ENCODE results near the gene CDK14. TPM values are rescaled to one million over a fixed set of nuclear protein-coding genes. Genes with fewer than 3 reads are reported as not detected.
A peak's percentile ranks its signal among the peaks of the same experiment; 100 is the strongest.

The CDK14 gene
- total and polyA plus RNA-seq, 2 donors (not counting 1 experiment from before 2014, with no cell fraction given) = 42.1 to 167 TPM

GRCh38 chr7:90618876-90619275 lies 22.8 kb downstream of the CDK14 start:
- H3K27ac ChIP-seq (ENCODE audit: low read length in 2 of 2) = no peak overlapping the region
- ChIA-PET CTCF (interaction anchor here (1.0 to 2.8 kb wide), 3 partner anchors 8 to 23 kb away, joined by 3 to 13 read pairs (median 3); partner anchors contain the start of gene CDK14), POLR2A (no interaction called here)
- H4K20me1 ChIP-seq (ENCODE audit: control insufficient read depth, insufficient read depth, low read length, poor library complexity, severe bottlenecking) = no peaks in the 10 kb centered on the region
- no peak for ATAC-seq (ENCODE audit: low read depth)
- H3K9me3 ChIP-seq (ENCODE audit: control extremely low read depth in 1 of 3, control insufficient read depth in 2 of 3, insufficient read depth in 1 of 3, low read length in 2 of 3) = no peaks in the 10 kb centered on the region
- Mint-ChIP-seq H3K27me3 (no peaks in the 10 kb centered on the region), H3K27ac (no peak overlapping the region), H3K4me3 (no peak overlapping the region), H3K4me1 (peaks cover 26% of the 10 kb centered on the region), H3K9me3 (ENCODE audit: insufficient read depth) (no peaks in the 10 kb centered on the region)
- no peak overlapping the region for H3K9ac ChIP-seq (ENCODE audit: low read length)
- TF ChIP-seq EZH2 (IDR thresholded peaks at IDR 0.05; ENCODE audit: borderline replicate concordance, insufficient read depth, low read depth, low read length, poor library complexity, severe bottlenecking) (no peak), CTCF (IDR thresholded peaks at IDR 0.05) (no peak)
- H2AFZ ChIP-seq (ENCODE audit: insufficient read depth, low read depth, low read length, poor library complexity, severe bottlenecking) = no peak overlapping the region
- H3K27me3 ChIP-seq (replicated peaks in 1 of 4; ENCODE audit: control extremely low read depth in 1 of 4, control insufficient read depth in 3 of 4, insufficient read depth in 4 of 4, low read length in 3 of 4) = no peaks in the 10 kb centered on the region
- no CpG with 5 or more reads among the region's 4 CpGs for WGBS (ENCODE audit: insufficient coverage)
- H3K4me3 ChIP-seq (ENCODE audit: control extremely low read depth in 1 of 5, extremely low read depth in 1 of 5, insufficient read depth in 1 of 5, low read depth in 2 of 5, low read length in 4 of 5) = no peak overlapping the region
- DNase-seq = no peak
- H3K79me2 ChIP-seq (ENCODE audit: control insufficient read depth, insufficient read depth, low read length) = peaks cover 54% of the 10 kb centered on the region
- no peaks in the 10 kb centered on the region for H3K36me3 ChIP-seq (replicated peaks in 1 of 2; ENCODE audit: control extremely low read depth in 1 of 2, control insufficient read depth in 1 of 2, extremely low read depth in 1 of 2, insufficient read depth in 2 of 2, low read length in 1 of 2)
- peaks cover 9 to 15% of the 10 kb centered on the region in 2 donors for H3K4me1 ChIP-seq (ENCODE audit: control insufficient read depth in 2 of 2, insufficient read depth in 2 of 2, low read length in 2 of 2)
- no peak overlapping the region for H3K4me2 ChIP-seq (replicated peaks; ENCODE audit: low read depth, low read length, poor library complexity, severe bottlenecking)
- intact Hi-C loops (cut with micrococcal nuclease) = no loop called here

GRCh38 chr7:90621125-90621746 lies 25.1 kb downstream of the CDK14 start:
- no peaks in the 10 kb centered on the region for H3K36me3 ChIP-seq (replicated peaks in 1 of 2; ENCODE audit: control extremely low read depth in 1 of 2, control insufficient read depth in 1 of 2, extremely low read depth in 1 of 2, insufficient read depth in 2 of 2, low read length in 1 of 2)
- TF ChIP-seq EZH2 (IDR thresholded peaks at IDR 0.05; ENCODE audit: borderline replicate concordance, insufficient read depth, low read depth, low read length, poor library complexity, severe bottlenecking) (no peak), CTCF (IDR thresholded peaks at IDR 0.05) (no peak)
- no peaks in the 10 kb centered on the region for H4K20me1 ChIP-seq (ENCODE audit: control insufficient read depth, insufficient read depth, low read length, poor library complexity, severe bottlenecking)
- no peak overlapping the region for H3K9ac ChIP-seq (ENCODE audit: low read length)
- H3K27me3 ChIP-seq (replicated peaks in 1 of 4; ENCODE audit: control extremely low read depth in 1 of 4, control insufficient read depth in 3 of 4, insufficient read depth in 4 of 4, low read length in 3 of 4) = no peaks in the 10 kb centered on the region
- ChIA-PET CTCF (interaction anchor here (1.2 kb wide), 1 partner anchor 10 kb away, joined by 3 read pairs; no protein-coding TSS in a partner anchor), POLR2A (no interaction called here)
- no peaks in the 10 kb centered on the region for H3K9me3 ChIP-seq (ENCODE audit: control extremely low read depth in 1 of 3, control insufficient read depth in 2 of 3, insufficient read depth in 1 of 3, low read length in 2 of 3)
- H3K4me3 ChIP-seq (ENCODE audit: control extremely low read depth in 1 of 5, extremely low read depth in 1 of 5, insufficient read depth in 1 of 5, low read depth in 2 of 5, low read length in 4 of 5) = no peak overlapping the region
- Mint-ChIP-seq H3K27ac (no peak overlapping the region), H3K27me3 (no peaks in the 10 kb centered on the region), H3K4me1 (peaks cover 30% of the 10 kb centered on the region), H3K4me3 (no peak overlapping the region), H3K9me3 (ENCODE audit: insufficient read depth) (no peaks in the 10 kb centered on the region)
- no peak overlapping the region for H2AFZ ChIP-seq (ENCODE audit: insufficient read depth, low read depth, low read length, poor library complexity, severe bottlenecking)
- DNase-seq (no peak), ATAC-seq (ENCODE audit: low read depth) (peak; percentile 24)
- no peak overlapping the region for H3K4me2 ChIP-seq (replicated peaks; ENCODE audit: low read depth, low read length, poor library complexity, severe bottlenecking)
- peaks cover 9 to 15% of the 10 kb centered on the region in 2 donors for H3K4me1 ChIP-seq (ENCODE audit: control insufficient read depth in 2 of 2, insufficient read depth in 2 of 2, low read length in 2 of 2)
- H3K79me2 ChIP-seq (ENCODE audit: control insufficient read depth, insufficient read depth, low read length) = peaks cover 66% of the 10 kb centered on the region
- H3K27ac ChIP-seq (ENCODE audit: low read length in 2 of 2) = no peak overlapping the region
- intact Hi-C loops (cut with micrococcal nuclease) = loop anchor here (1.0 kb wide), 1 partner anchor 8 kb away; no protein-coding TSS in a partner anchor
- no CpG with 5 or more reads among the region's 2 CpGs for WGBS (ENCODE audit: insufficient coverage)
